ENCODE data around the gene PIGBOS1.

The PIGBOS1 gene, protein sequence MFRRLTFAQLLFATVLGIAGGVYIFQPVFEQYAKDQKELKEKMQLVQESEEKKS

DNA sequence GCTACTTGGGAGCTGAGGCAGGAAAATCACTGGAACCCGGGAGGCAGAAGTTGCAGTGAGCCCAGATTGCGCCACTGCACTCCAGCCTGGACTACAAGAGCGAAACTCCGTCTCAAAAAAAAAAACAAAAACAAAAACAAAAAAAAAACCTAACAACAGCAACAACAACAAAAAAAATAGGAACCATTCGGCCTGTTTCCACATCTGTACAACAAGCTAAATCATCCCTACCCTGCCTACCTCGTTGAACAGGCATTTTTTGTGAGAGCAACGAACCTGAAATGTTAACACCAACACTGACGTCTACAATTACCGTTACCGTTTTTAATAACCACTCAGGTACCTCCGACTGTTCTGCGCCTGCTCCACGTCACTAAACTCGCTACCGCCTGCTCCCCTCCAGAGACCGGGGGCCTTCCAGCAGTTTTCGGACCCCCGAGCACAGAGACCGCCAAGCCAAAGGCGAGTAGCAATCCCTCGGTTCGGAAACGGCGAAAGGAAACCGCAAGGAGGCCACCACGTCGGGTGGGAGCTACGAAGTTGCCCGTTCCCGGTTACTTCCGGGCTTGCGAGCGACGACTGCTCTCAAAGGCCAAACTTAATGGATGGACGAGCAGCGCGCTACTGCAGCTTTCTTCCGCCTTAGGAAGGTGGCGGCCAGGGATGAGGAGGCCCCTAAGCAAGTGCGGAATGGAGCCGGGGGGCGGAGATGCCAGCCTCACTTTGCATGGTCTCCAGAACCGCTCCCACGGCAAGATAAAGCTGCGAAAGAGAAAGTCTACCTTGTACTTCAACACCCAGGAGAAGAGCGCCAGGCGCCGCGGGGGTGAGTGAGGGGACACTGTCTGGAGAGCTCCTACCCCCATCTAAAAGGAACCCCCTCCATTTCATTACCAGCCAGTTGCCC, at the start of gene PIGBOS1, which contains the start of gene PIGB:
Gene PIGBOS1, minus strand, starts transcription at position 536 of the 907 bp plus-strand sequence. CDS start 1,331 bp downstream, outside the sequence.
Gene PIGB, plus strand, starts transcription at position 635 of the 907 bp plus-strand sequence. Its CDS starts 29 bp downstream, at position 664.
- Mint-ChIP-seq H3K4me1 (peaks cover 62% of the 10 kb centered on the region), H3K27ac (peak within 1 kb of the TSS; percentile 99 to 100), H3K27me3 (no peaks in the 10 kb centered on the region), H3K4me3 (peak within 1 kb of the TSS; percentile 94 to 99), H3K9me3 (no peaks in the 10 kb centered on the region)
- ATAC-seq: peak; percentile 96
- peak; percentile 82 to 83 for DNase-seq

DNA sequence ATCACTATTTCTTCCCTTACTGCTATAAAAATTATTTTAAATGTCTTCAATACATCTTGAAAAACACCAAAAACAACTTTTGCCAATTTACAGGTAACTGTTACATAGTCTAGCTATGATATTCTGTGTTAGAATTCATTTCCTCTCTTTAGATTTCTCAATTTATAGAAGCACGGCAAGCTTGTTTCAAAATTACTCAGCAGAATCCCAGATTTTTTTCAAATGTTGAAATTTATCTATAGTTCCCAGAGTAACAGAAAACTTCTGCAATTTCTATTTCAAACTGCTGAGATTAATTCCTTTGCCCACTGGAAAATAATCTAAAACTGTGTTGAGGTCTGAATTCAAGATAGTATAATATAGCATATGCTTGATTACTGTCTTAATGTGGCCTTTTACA, 48.1 kb upstream of the PIGBOS1 start:
- no peak overlapping the region for H3K4me3 Mint-ChIP-seq
- no peaks in the 10 kb centered on the region for H3K9me3 Mint-ChIP-seq
- H3K4me1 Mint-ChIP-seq: no peaks in the 10 kb centered on the region
- no peak for ATAC-seq
- H3K27me3 Mint-ChIP-seq: no peaks in the 10 kb centered on the region
- no peak for DNase-seq
- H3K27ac Mint-ChIP-seq: no peak overlapping the region

DNA sequence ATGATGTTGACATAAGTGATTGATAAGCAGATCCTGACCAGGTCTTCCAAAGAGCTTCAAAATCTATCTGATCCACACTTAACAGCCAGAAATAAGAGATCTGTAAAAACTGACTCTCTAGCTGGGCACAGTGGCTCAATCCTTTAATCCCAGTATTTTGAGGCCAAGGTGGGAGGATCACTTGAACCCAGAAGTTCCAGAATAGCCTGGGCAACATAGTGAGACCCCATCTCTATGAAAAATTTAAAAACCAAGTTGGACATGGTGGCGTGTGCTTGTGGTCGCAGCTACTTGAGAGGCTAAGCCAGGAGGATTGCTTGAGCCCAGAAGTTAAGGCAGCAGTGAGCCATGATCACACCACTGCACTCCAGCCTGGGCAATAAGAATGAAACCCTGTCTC, 43.7 kb upstream of the PIGBOS1 start:
- Mint-ChIP-seq H3K27me3 (no peaks in the 10 kb centered on the region), H3K9me3 (no peaks in the 10 kb centered on the region)

DNA sequence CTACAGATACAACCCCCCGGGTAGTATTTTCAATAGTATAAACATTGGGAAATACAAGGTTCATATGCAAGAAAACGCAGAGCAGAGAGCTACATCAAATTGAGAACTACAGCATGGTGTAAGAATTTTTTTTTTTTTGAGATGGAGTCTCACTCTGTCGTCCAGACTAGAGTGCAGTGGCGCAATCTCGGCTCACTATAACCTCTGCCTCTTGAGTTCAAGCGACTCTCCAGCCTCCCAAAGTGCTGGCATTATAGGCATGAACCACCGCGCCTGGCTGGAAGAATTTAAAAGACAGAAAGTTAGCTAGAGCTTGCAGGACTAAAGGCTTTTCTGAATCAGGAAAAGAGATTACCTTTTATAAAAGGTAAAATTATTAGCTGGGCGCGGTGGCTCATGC, 42.1 kb upstream of the PIGBOS1 start:
- no peaks in the 10 kb centered on the region for H3K27me3 Mint-ChIP-seq
- ATAC-seq (no peak), DNase-seq (no peak)
- no peaks in the 10 kb centered on the region for H3K4me1 Mint-ChIP-seq
- peak overlapping the region in 1 of 2 donors; percentile 70 for H3K27ac Mint-ChIP-seq
- no peaks in the 10 kb centered on the region for H3K9me3 Mint-ChIP-seq
- H3K4me3 Mint-ChIP-seq: no peak overlapping the region

More for the DNA sequence above, 43.7 kb upstream of the PIGBOS1 start:
- no peak overlapping the region for H3K27ac Mint-ChIP-seq
- DNase-seq: no peak
- no peak overlapping the region for H3K4me3 Mint-ChIP-seq
- ATAC-seq: no peak
- no peaks in the 10 kb centered on the region for H3K4me1 Mint-ChIP-seq

DNA sequence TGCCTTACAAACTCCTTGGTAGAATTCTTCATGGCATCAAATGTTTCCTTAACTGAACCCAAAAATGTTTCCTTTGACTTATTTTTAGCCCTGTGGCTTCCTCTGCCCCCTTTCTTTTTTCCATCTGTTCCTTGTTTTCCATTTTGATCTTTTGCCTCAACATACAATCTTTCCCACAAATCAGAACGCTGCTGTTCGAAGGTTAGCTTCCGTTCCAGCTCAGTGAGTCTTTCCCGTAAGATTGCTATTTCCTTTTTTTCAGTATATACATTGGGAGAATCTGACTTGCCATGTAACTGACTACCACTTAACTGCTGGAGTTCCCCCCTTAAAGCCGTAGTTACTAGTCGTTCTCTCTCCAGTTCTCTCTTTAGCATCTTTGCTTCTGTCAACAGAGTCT, 41.3 kb upstream of the PIGBOS1 start:
- Mint-ChIP-seq H3K9me3 (no peaks in the 10 kb centered on the region), H3K27ac (no peak overlapping the region), H3K4me1 (no peaks in the 10 kb centered on the region), H3K4me3 (no peak overlapping the region), H3K27me3 (no peaks in the 10 kb centered on the region)
- DNase-seq (no peak), ATAC-seq (no peak)

DNA sequence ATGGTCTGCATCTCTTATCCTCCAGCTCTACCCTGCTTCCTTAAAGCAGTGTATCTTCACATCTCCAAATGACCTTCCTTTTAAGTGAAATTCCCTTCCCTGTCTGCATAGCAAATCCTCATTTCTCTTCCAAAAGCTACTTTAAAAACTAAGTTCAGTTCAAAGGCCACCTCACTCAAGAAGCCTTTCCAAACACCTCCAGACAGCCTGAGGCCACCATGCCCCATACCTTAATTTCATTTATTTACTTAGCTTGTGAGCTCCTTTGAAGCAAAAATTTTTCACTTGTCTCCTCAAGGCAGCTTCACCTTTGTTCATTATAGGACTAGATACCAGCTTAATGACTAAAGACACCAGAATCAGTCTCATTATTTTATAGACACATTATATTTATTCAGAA, 39.5 kb upstream of the PIGBOS1 start:
- no peak for ATAC-seq
- Mint-ChIP-seq H3K27me3 (no peaks in the 10 kb centered on the region), H3K27ac (peak overlapping the region in 1 of 2 donors; percentile 6), H3K4me3 (no peak overlapping the region), H3K9me3 (no peaks in the 10 kb centered on the region), H3K4me1 (no peaks in the 10 kb centered on the region)
- DNase-seq: no peak

DNA sequence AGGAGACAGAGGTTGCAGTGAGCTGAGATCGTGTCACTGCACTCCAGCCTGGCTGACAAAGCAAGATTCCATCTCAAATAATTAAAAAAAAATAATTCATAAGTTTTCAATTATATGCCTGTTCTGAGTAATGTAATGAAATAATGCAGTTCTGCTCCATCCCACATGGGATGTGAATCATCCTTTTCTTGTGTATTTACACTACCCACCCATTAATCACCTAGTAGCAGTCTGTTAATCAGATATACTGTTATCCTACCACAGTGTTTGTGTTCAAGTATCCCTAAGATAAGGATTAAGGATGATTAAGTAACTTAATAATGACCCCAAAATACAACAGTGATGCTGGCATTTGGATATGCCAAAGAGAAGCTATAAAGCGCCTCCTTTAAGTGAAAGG, 38.9 kb upstream of the PIGBOS1 start:
- H3K27me3 Mint-ChIP-seq: no peaks in the 10 kb centered on the region
- ATAC-seq (no peak), DNase-seq (no peak)
- H3K9me3 Mint-ChIP-seq: no peaks in the 10 kb centered on the region
- no peaks in the 10 kb centered on the region for H3K4me1 Mint-ChIP-seq
- no peak overlapping the region for H3K27ac Mint-ChIP-seq
- no peak overlapping the region for H3K4me3 Mint-ChIP-seq

DNA sequence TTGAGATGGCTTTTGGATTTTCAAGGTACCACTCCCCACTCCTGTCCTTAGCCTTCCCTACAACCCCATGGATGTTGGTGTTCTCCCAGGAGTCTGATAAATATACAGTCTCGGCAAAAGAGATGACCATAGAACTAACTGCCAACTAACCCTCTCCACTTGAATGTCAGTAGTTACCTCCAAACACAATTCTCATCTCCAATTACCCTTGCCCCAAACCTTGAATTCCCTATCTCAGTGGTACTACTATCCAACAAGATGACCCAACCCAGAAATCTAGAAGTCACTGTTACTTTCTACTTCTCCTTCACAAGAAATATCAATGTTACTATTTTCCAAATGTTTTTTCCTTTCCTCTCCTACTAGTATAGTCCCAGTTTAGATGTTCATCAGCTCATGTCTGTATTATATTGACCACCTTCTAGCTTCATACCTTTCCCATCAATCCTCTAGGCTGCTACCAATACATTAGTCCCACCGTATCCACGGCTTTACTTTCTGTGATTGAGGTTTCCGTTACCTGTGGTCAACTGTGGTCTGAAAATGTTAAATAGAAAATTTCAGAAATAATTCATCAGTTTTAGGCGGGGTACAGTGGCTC, 38.2 kb upstream of the PIGBOS1 start:
- H3K27me3 Mint-ChIP-seq: no peaks in the 10 kb centered on the region
- DNase-seq: no peak
- H3K4me3 Mint-ChIP-seq: no peak overlapping the region
- ATAC-seq: no peak
- H3K4me1 Mint-ChIP-seq: no peaks in the 10 kb centered on the region
- H3K9me3 Mint-ChIP-seq: no peaks in the 10 kb centered on the region
- no peak overlapping the region for H3K27ac Mint-ChIP-seq

DNA sequence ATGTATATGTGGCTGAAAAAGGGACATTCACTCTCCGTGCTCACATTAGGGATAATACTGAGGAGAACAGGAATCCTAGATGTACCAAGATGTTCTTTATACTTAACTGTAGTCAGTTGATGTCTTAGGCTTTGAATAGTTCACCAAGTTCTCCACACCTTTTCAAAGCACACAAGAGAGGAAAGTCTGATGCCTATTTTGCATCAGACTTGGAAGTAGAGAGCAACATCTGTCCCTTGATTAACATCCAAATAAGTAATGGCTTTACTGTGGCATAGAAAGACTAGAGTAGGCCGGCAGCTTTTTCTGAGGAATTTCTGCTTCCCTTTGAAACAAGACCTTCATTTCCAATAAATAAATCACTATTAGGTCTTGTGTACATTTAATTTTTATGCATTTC, 34.1 kb upstream of the PIGBOS1 start:
- H3K27me3 Mint-ChIP-seq: no peaks in the 10 kb centered on the region
- ATAC-seq: no peak
- no peak for DNase-seq
- no peak overlapping the region for H3K27ac Mint-ChIP-seq
- H3K9me3 Mint-ChIP-seq: no peaks in the 10 kb centered on the region
- no peak overlapping the region for H3K4me3 Mint-ChIP-seq
- H3K4me1 Mint-ChIP-seq: no peaks in the 10 kb centered on the region

DNA sequence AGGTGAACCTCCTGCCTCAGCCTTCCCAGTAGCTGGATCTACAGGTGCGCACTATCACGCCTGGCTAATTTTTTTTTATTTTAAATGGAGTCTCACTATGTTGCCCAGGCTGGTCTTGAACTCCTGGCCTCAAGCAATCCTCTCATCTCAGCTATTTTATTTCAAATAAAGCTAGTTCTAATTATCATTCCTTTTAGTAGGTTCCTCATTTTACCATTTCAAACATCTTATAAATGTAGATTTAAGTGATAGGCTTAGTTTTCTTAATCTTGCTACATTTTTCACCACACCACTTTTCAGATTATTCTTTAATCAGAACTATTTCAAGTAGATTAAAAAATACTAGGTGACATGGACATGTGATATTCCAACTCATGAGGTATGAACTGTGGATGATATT, 30.4 kb upstream of the PIGBOS1 start:
- DNase-seq (no peak), ATAC-seq (no peak)
- Mint-ChIP-seq H3K27ac (no peak overlapping the region), H3K9me3 (no peaks in the 10 kb centered on the region), H3K4me3 (no peak overlapping the region), H3K4me1 (no peaks in the 10 kb centered on the region), H3K27me3 (no peaks in the 10 kb centered on the region)

DNA sequence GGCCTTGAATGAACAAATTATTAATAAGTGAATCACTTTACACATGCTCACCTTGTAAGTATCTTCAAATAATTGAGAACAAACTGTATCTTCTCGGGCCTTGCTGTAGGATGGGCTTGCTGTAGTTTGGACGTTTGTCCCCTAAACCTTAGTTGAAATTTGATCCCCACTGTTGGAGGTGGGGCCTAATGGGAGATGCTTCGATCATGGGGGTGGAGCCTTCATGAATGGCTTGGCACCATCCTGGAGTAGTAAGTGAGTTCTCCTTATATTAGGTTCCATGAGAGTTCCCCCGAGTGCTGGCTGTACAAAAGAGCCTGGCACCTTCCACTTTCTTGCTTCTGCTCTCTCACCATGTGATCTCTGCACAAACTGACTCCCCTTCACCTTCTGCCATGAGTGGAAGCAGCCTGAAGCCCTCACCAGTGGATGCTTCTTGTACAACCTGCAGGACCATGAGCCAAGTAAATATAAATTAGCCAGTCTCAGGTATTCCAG, 29.4 kb upstream of the PIGBOS1 start:
- Mint-ChIP-seq H3K27ac (no peak overlapping the region), H3K4me1 (no peaks in the 10 kb centered on the region), H3K27me3 (no peaks in the 10 kb centered on the region), H3K9me3 (no peaks in the 10 kb centered on the region), H3K4me3 (no peak overlapping the region)
- no peak for DNase-seq
- ATAC-seq: no peak

DNA sequence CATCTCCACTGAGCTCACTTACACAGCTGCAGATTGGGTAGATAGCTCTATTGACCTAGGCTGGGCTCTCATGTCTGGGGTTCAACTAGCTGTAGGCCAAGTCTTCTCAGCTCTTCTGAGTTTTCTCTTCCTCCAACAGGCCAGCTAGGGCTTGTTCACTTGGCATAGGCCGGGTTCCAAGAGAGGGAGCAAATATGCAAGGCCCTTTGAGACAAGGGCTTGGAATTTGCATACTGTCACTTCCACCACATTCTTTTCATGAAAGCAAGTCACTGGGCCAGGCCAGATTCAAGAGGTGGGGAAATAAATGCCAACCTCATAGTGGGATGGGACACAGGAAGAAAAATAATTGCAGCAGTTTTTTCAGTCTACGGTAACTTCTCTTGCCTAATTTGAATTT, 25.3 kb upstream of the PIGBOS1 start:
- Mint-ChIP-seq H3K4me3 (no peak overlapping the region), H3K27ac (no peak overlapping the region)
- no peak for DNase-seq

DNA sequence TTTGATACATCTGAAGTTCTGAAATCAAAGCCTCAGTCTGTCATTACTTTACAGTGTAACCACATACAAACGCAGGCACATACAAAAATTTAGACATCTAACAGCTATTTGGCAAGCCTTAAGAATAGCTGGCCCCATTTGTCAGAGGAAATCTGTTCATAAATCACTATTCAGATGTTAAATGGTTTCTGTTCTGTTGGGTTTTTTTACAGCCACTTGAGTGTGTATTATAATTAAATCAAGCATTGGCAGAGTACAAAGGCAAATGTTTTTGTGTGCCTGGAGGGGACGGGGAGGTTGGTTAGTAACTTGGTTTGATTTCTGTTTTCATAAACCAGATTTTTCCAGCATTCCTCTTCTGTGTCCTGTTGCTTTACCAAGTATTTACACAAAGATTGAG, 24.2 kb upstream of the PIGBOS1 start:
- no peaks in the 10 kb centered on the region for H3K27me3 Mint-ChIP-seq
- no peaks in the 10 kb centered on the region for H3K9me3 Mint-ChIP-seq
- no peak for DNase-seq
- ATAC-seq: no peak
- H3K4me1 Mint-ChIP-seq: no peaks in the 10 kb centered on the region
- H3K4me3 Mint-ChIP-seq: no peak overlapping the region
- H3K27ac Mint-ChIP-seq: no peak overlapping the region

More for the DNA sequence above, 25.3 kb upstream of the PIGBOS1 start:
- no peaks in the 10 kb centered on the region for H3K4me1 Mint-ChIP-seq
- ATAC-seq: no peak
- H3K27me3 Mint-ChIP-seq: no peaks in the 10 kb centered on the region
- no peaks in the 10 kb centered on the region for H3K9me3 Mint-ChIP-seq

DNA sequence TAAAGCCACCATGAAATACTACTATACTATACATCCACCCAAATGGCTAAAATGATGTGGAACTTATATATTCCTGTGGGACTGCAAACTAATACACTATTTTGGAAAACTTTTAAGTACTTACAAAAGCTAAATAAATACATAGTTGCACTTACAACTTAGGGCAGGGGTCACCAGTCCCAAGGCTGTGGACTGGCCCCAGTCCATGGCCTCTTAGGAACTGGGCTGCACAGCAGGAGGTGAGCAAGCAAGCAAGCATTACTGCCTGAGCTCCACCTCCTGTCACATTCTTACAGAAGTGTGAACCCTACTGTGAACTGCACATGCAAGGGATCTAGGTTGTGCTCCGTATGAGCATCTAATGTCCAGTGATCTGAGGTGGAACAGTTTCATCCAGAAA, 18.2 kb upstream of the PIGBOS1 start:
- ATAC-seq: no peak
- Mint-ChIP-seq H3K4me1 (no peaks in the 10 kb centered on the region), H3K4me3 (no peak overlapping the region), H3K27me3 (no peaks in the 10 kb centered on the region), H3K27ac (no peak overlapping the region), H3K9me3 (no peaks in the 10 kb centered on the region)
- no peak for DNase-seq

DNA sequence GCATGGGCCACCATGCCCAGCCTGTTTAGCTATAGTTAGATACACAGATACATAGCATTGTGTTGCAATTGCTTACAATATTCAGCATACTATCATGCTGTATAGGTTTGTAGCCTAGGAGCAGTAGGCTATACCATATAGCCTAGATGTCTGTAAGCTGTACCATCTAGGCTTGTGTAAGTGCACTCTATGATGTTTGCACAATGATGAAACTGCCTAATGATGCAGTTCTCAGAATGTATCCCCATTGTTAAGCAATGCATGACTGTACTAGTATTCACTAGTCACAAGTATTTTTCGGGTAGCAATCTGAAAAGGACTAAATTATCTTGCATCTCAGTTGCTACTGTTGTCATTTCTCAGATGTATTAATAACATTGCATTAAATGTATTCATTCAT, 16.1 kb upstream of the PIGBOS1 start:
- H3K9me3 Mint-ChIP-seq: no peaks in the 10 kb centered on the region
- no peaks in the 10 kb centered on the region for H3K4me1 Mint-ChIP-seq
- H3K27ac Mint-ChIP-seq: no peak overlapping the region
- H3K27me3 Mint-ChIP-seq: no peaks in the 10 kb centered on the region
- ATAC-seq (no peak), DNase-seq (no peak)
- H3K4me3 Mint-ChIP-seq: no peak overlapping the region

DNA sequence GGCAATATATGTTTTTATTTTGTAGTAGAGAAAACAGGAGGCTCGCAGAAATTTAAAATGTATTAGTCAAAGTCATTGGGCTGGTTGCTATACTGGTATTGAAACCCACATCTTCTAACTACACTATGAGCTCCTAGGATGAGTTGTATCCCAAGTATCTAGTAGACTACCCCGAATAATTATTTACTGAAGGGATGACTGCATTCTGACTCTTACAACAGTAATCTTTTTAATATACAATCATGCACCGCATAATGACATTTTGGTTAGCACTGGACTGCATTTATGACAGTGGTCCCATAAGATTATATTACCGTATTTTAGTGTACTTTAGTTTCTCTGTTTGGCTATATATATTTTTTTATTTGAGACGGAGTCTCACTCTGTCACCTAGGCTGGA, 15.4 kb upstream of the PIGBOS1 start:
- Mint-ChIP-seq H3K27ac (no peak overlapping the region), H3K27me3 (no peaks in the 10 kb centered on the region), H3K9me3 (no peaks in the 10 kb centered on the region), H3K4me3 (no peak overlapping the region), H3K4me1 (no peaks in the 10 kb centered on the region)
- ATAC-seq (no peak), DNase-seq (no peak)

Data from stimulated activated naive CD8-positive, alpha-beta T cell treated with anti-CD3 and anti-CD28 coated beads, Interleukin-15, amount 100 ng/mL, for 72 hours (primary cell).